Neutrophil (primary cell): Measurements from ENCODE around the gene BRI3.

ENCODE experiments used
- H3K27ac ChIP-seq: fragments of 200-600 bp; sonication (generic); 2 replicates; pipeline ENCODE4 v1.5.1; 2016; ENCODE audit warnings: mild to moderate bottlenecking, moderate library complexity
- H3K27me3 ChIP-seq: fragments of 200-600 bp; sonication (generic); 2 replicates; pipeline ENCODE4 v1.6.0; 2016; ENCODE audit warnings: mild to moderate bottlenecking
- H3K36me3 ChIP-seq: fragments of 200-600 bp; sonication (generic); 2 replicates; pipeline ENCODE4 v1.5.1; 2017
- H3K4me1 ChIP-seq, 2 experiments: fragments of 200-600 bp in 1 of 2; sonication (generic) in 1 of 2; 1 replicate in 1 of 2; 2 replicates in 1 of 2; pipeline versions ENCODE4 v1.5.1 to v1.6.1; 2013 to 2016; ENCODE audit warnings: low read depth in 1 of 2, low read length in 1 of 2, mild to moderate bottlenecking in 1 of 2, moderate library complexity in 1 of 2; ENCODE audit not compliant: control insufficient read depth in 1 of 2, insufficient read depth in 1 of 2
- H3K4me3 ChIP-seq, 2 experiments: fragments of 200-600 bp in 1 of 2; sonication (generic) in 1 of 2; 1 replicate in 1 of 2; 2 replicates in 1 of 2; pipeline ENCODE4 v1.5.1; 2013 to 2016; ENCODE audit warnings: low read depth in 1 of 2, low read length in 1 of 2, mild to moderate bottlenecking in 1 of 2, moderate library complexity in 1 of 2
- H3K9me3 ChIP-seq: fragments of 200-600 bp; sonication (generic); 2 replicates; pipeline ENCODE4 v1.5.1; 2016
- CTCF ChIP-seq: fragments of 200-600 bp; sonication (generic); IDR thresholded peaks from 2 replicates; pipeline ENCODE4 v1.5.1; 2016; ENCODE audit warnings: antibody characterized with exemption

BRI3 gene

GRCh38 chr7:98324782-98325181 lies 43.3 kb downstream of the BRI3 start:
- Histone ChIP-seq H3K36me3 (no peaks in the 10 kb centered on the region), H3K4me1 (no peaks in the 10 kb centered on the region), H3K4me3 (no peak overlapping the region), H3K9me3 (no peaks in the 10 kb centered on the region), H3K27ac (no peak overlapping the region), H3K27me3 (peaks cover 32% of the 10 kb centered on the region)
- no peak for TF ChIP-seq CTCF

- H3K27ac ChIP-seq: no peak overlapping the region
- no peak for TF ChIP-seq CTCF
- H3K36me3 ChIP-seq: no peaks in the 10 kb centered on the region
- H3K4me1 ChIP-seq: no peaks in the 10 kb centered on the region
- no peaks in the 10 kb centered on the region for H3K9me3 ChIP-seq
- no peak overlapping the region for H3K4me3 ChIP-seq
- peaks cover 9% of the 10 kb centered on the region for H3K27me3 ChIP-seq
Measured at GRCh38 chr7:98329100-98329790, 47.8 kb downstream of the BRI3 start.

GRCh38 chr7:98329791-98330373 lies 48.4 kb downstream of the BRI3 start:
- no peaks in the 10 kb centered on the region for H3K36me3 ChIP-seq
- peaks cover 2% of the 10 kb centered on the region for H3K27me3 ChIP-seq
- no peaks in the 10 kb centered on the region for H3K9me3 ChIP-seq
- no peak overlapping the region for H3K4me3 ChIP-seq
- no peaks in the 10 kb centered on the region for H3K4me1 ChIP-seq
- no peak for TF ChIP-seq CTCF
- H3K27ac ChIP-seq: no peak overlapping the region

GRCh38 chr7:98330926-98331529 lies 49.5 kb downstream of the BRI3 start:
- Histone ChIP-seq H3K4me3 (no peak overlapping the region), H3K36me3 (no peaks in the 10 kb centered on the region), H3K9me3 (no peaks in the 10 kb centered on the region), H3K4me1 (no peaks in the 10 kb centered on the region), H3K27me3 (no peaks in the 10 kb centered on the region), H3K27ac (no peak overlapping the region)
- no peak for TF ChIP-seq CTCF

GRCh38 chr7:98334081-98334480 lies 52.6 kb downstream of the BRI3 start:
- Histone ChIP-seq H3K27me3 (no peaks in the 10 kb centered on the region), H3K36me3 (no peaks in the 10 kb centered on the region), H3K4me1 (no peaks in the 10 kb centered on the region), H3K27ac (no peak overlapping the region), H3K9me3 (no peaks in the 10 kb centered on the region), H3K4me3 (no peak overlapping the region)
- no peak for TF ChIP-seq CTCF
